CD4-positive, alpha-beta T cell treated with Interleukin-6 at 100 ng/mL for 8 hours (primary cell): Measurements from ENCODE around the gene LGALS1.
"Not testable (repeated sequence)": the region's sequence is repeated elsewhere in the genome, so short reads cannot be mapped to it uniquely, and the experiment has no call there.

Source experiments
- DNase-seq: peaks from one replicate; pipeline ENCODE4 v3.0.0-alpha.2; 2020; ENCODE audit warnings: mixed read lengths, low spot score

LGALS1 gene

GRCh38 chr22:37639070-37639760 is 36.2 kb upstream of the LGALS1 start, which contains the start of gene SH3BP1:
Gene SH3BP1 (plus strand): TSS chr22:37639669. CDS start chr22:37639788, 119 bp downstream.
- peak; percentile 40 for DNase-seq

DNA sequence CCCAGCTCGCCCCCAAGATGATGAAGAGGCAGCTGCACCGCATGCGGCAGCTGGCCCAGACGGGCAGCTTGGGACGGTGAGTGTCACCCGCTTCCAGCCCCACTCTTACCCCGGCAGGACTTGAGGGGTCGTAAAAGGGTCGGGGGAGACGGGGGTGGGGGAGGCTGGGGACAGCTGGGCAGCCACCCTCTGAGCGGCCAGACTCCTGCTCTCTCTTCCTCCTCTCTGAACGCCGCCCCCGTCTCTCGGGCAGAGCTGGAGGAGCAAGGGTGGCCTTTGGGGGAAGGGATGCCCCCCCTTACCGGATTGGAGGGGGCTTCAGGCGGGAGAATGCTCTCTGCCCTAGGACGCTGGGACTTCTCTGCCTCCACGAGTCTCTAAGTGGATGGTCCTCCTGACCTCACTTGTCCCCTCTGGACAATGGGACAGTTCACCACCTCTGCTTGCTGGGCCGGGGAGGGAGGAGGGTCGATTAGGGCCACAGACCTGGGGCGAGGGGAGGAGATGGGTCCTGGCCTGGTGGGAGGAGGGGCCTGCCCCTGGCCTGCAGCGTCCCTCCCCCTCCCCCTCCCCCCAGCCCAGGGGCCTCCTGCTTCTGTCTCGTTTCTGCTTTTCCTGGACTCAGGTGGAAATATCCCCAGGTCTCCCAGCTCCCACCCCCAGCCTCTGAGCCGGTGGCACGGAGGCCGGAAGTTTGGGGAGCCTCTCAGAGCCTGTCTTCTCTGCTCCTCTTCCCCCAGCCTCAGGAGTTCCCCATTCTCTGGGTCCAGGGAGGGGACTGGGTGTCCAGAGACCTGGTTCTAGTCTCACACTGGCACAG is 35.5 kb upstream of the LGALS1 start:
- no peak for DNase-seq

DNA sequence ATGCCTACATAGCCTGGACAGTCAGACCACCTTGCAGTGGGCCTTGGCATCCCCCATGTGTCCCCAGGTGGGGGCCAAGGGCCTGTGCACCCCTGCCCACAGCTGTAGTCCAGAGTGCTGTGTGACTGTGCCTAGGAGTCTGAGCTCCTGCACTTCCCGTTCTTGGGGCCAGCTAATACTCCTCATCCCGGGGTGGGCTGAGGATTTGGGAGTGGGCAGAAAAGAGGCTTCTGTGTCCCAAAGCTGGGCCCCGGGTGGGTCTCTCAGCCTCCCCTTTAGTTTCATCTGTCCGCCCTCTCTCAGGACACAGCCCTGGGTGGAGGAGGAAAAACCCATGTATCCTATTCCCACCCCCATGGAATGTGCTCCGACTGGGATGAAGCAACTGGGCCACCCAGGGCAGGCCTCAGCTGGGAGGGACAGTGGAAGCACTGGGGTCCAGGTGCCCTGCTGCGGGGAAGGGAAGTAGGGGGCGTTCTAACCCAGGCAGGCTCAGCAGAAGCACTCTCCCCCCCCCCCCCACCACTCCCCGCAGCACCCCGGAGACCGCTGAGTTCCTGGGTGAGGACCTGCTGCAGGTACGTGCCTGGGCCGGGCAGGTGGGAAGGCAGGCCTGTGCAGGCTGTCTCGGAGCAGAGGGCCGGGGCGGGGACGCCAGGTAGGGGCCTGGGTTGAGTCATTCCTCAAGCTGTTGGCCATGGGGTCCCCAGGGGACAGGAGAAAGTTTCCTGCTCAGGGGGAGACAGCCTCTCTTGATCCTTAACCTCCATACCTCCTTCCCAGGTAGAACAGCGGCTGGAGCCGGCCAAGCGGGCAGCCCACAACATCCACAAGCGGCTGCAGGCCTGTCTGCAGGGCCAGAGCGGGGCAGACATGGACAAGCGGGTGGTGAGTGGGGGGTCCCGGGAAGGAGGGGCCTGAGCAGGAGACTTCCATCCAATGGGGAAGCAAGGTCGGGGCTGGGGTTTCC is 34.6 kb upstream of the LGALS1 start:
- DNase-seq, result peak; percentile 51

DNA sequence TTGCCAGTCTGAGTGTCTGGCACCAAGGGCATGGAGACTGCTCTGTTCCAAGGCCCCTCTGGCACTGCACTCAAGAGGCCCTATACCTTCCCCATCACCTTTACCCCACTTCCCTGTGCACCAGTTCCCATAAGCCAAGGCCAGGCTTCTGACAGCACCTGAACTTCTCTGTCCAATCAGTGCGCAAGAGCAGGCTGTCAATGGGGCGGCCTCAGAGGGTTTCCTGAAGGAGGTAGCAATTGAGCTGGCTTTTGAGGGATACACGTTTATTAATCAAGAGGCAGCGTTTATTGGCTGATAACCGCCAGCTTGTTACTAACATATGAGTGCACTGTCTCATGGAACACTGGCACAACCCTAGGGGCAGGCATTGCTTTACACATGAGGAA is 33.9 kb upstream of the LGALS1 start:
- no peak for DNase-seq

DNA sequence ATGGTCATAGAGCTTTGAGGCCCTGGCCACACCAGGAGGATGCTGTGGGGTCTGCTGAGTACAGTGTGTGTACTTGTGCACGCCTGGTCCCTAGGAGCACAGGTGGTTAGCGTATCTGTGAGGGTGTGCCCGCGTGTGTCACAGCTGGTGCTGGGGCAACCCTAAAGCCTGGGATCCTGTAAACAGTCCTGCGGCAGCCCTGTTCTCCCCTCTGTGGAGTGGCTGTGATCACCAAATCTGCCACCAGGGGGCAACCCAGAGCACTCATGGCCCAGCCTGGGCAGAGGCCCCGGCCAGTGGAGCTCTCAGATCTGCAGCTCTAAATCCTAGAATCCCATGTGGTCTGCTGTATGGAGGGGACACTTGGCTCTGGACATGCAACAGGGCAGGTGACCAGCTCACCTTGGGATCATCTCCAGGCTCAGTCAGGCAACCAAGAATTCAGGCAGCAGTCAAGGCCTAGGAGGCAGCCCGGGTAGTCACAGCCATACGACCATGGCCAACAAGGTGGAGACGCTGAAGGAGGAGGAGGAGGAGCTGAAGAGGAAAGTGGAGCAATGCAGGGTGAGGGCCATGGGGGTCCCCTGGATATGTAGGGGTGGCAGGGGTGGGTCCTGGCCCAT is 32.1 kb upstream of the LGALS1 start:
- peak; percentile 78 for DNase-seq

DNA sequence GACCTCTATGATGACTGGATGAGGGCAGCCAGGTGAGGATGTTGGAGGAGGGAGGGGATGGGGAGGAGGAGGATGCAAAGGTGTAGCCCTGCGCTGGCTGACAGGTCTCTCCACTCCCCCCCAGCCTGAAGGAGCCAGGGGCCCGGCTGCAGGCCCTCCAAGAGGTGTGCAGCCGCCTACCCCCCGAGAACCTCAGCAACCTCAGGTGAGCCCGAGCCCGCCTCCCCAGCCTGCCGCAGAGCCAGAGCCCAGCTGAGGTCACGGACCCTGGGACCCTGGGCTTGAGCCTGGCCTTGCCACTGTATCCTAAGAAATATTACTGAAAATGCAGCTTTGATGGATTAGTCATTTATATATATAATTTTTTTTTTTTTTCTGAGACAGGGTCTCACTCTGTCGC is 28.1 kb upstream of the LGALS1 start:
- DNase-seq, result no peak

DNA sequence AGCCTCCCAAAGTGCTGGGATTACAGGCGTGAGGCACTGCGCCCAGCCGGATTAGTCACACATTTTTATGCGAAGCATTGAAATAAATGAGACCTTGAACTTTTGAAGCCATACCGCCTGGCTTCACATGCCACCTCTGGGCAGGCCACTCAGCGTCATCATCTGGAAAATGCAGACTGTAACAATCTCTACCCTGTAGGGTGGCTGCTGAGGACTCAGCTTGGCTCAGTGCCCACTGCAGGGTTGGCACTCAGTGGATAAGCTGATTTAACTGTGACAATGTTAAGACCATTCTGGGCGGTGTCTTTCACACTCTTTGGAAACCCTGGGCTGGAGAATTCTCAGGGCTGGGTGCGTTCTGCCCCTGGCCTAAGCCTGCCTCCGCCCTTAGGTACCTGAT is 27.5 kb upstream of the LGALS1 start:
- no peak for DNase-seq

DNA sequence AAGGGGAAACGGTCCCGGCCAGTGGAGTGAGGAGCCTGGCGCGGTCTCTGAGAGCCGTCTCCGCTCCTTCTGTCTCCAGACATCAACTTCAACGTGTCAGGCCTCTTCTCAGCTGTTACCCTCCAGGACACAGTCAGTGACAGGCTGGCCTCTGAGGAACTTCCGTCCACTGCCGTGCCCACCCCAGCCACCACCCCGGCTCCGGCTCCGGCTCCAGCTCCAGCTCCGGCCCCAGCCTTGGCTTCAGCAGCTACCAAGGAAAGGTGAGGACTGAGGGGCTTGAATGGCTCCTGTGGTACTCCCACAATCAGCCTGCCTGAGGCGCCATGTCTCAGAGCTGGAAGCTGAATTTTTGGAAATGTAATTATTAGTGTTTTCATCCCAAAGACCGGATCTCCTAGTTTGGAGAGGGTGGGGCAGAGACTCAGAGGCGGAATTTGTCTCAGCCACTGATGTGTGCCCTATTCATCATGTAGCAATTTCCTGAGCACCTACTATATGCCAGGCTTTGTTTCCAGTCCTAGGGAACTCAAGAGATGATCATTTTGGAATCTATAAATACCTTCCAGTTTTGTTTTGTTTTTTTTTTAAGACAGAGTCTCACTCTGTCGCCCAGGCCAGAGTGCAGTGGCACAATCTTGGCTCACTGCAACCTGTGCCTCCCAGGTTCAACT is 24.8 kb upstream of the LGALS1 start:
- DNase-seq, result no peak

GRCh38 chr22:37654563-37655251 is 20.7 kb upstream of the LGALS1 start:
- DNase-seq, result no peak

DNA sequence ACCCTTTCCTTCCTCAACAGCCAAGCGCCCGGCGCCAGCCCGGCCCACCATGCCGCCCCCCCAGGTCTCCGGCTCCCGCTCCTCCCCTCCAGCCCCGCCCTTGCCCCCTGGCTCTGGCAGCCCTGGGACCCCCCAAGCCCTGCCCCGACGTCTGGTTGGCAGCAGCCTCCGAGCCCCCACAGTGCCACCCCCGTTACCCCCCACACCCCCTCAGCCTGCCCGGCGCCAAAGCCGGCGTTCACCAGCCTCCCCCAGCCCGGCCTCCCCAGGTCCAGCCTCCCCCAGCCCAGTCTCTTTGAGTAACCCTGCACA is 20.2 kb upstream of the LGALS1 start:
- DNase-seq, result no peak

GRCh38 chr22:37656583-37656982 is 18.9 kb upstream of the LGALS1 start:
- DNase-seq, result not testable (repeated sequence)

DNA sequence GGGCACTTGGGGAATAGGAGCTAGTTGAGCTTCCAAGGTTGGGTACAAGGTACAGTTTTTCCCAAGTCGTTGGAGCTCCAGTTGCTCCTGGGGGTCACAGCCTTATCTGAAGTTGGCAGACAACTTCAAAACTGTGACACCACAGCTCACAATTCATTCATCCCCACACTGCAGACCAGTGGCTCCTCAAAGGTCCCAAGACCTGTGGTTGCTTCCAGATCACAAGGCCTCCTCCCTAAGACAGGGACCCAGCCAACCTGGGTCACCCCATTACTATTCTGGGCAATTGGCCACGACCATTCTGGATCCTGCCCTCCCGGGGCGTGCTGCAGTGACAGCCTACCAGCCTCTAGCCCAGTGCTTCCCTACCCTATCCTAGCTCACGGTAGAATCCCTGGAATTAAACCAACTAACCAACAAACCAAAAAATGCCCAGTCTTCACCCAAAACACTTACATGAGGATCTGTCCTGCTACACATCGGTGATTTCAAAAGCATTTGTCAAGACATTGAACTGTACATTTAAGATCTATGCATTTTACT is 17.8 kb upstream of the LGALS1 start:
- DNase-seq, result no peak

DNA sequence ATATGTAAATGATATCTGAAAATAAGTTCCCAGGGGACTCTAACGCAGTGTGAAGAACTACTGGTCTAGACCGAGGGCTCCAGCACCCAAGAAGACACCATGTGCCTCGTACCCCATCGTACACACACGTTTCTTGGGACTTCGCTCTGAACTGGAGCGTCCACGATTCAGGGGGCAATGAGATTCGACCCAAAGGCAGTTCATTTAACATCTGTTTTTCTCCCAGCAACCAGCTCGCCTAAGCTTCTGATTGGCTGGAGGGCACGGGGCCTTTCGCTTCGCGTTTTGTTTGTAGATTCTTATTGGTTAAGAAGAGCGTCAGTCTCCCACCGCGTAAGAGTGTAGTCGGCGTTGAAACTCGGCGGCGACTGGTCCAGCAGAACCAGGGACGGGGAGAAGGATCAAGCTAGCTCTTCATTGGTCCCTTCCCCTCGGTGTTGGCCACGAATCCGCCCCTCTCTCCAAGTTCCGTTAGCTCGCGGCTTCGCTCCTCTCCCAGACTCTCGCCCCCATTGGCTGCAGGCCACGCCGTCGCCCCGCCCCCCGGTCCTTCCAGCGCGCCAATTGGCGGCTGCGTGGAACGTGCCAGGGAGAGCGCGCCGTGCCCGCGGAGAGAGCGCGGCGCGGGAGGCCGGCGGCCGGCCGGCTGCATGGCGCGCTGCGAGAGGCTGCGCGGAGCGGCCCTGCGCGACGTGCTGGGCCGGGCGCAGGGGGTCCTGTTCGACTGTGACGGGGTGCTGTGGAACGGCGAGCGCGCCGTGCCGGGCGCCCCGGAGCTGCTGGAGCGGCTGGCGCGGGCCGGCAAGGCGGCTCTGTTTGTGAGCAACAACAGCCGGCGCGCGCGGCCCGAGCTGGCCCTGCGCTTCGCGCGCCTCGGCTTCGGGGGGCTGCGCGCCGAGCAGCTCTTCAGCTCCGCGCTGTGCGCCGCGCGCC is 17.0 kb upstream of the LGALS1 start, which contains the start of gene PDXP:
Gene PDXP (plus strand): TSS at position 591 of the 933 bp plus-strand sequence. CDS start 60 bp downstream, at position 651.
- peak; percentile 99 for DNase-seq

- no peak for DNase-seq
Observed at GRCh38 chr22:37659066-37659896, 16.2 kb upstream of the LGALS1 start.

- no peak for DNase-seq
Observed at GRCh38 chr22:37659897-37660708, 15.3 kb upstream of the LGALS1 start.

GRCh38 chr22:37660709-37661045 is 14.8 kb upstream of the LGALS1 start:
- DNase-seq, result no peak

- no peak for DNase-seq
Observed at GRCh38 chr22:37661160-37661924, 14.1 kb upstream of the LGALS1 start.
